Measurements from ENCODE around the gene ZNF559.

DNA sequence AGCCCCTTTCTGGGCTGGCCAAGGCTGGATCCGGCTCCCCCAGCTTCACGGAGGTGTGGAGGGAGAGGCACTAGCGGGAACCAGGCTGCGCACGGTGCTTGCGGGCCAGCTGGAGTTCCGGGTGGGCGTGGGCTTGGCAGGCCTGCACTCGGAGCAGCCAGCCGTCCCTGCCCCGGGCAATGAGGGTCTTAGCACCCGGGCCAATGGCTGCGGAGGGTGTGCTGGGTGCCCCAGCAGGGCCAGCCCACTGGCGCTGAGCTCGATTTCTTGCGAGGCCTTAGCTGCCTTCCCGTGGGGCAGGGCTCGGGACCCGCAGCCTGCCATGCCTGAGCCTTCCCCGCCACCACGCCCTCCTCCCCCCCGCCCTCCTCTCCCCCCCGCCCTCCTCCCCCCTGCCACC is 2.6 kb upstream of the ZNF559 start:
- TF ChIP-seq, protein P1, sequence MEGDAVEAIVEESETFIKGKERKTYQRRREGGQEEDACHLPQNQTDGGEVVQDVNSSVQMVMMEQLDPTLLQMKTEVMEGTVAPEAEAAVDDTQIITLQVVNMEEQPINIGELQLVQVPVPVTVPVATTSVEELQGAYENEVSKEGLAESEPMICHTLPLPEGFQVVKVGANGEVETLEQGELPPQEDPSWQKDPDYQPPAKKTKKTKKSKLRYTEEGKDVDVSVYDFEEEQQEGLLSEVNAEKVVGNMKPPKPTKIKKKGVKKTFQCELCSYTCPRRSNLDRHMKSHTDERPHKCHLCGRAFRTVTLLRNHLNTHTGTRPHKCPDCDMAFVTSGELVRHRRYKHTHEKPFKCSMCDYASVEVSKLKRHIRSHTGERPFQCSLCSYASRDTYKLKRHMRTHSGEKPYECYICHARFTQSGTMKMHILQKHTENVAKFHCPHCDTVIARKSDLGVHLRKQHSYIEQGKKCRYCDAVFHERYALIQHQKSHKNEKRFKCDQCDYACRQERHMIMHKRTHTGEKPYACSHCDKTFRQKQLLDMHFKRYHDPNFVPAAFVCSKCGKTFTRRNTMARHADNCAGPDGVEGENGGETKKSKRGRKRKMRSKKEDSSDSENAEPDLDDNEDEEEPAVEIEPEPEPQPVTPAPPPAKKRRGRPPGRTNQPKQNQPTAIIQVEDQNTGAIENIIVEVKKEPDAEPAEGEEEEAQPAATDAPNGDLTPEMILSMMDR (IDR thresholded peaks at IDR 0.05) = no peak
- TF ChIP-seq POLR2A (IDR thresholded peaks at IDR 0.05) = no peak
